ENCODE results near the gene ARFGAP2. TPM values are rescaled to one million over a fixed set of nuclear protein-coding genes. Genes with fewer than 3 reads are reported as not detected.

Gene ARFGAP2
- total RNA-seq, 1 donor from 2014 or later = 90.9 TPM

GRCh38 chr11:47154616-47155570, 21.8 kb downstream of the ARFGAP2 start:
- Histone ChIP-seq H3K4me3 (no peak overlapping the region), H3K4me1 (no peaks in the 10 kb centered on the region), H3K36me3 (peaks cover 19% of the 10 kb centered on the region), H3K27ac (no peak overlapping the region), H3K9me3 (no peaks in the 10 kb centered on the region), H3K27me3 (ENCODE audit: low read depth) (no peaks in the 10 kb centered on the region)
- DNase-seq (no peak), ATAC-seq (no peak)
- no peak for TF ChIP-seq CTCF (IDR thresholded peaks at IDR 0.05)
- intact Hi-C loops (cut with DNase I) = loop anchor here (5.0 kb wide), 1 partner anchor 268 kb away; no protein-coding TSS in a partner anchor

GRCh38 chr11:47152953-47153950, 23.4 kb downstream of the ARFGAP2 start:
- ATAC-seq (peak; percentile 84 to 87), DNase-seq (peak; percentile 72)
- H3K4me1 ChIP-seq = peaks cover 11% of the 10 kb centered on the region
- peak overlapping the region; percentile 37 for H3K27ac ChIP-seq
- intact Hi-C loops (cut with DNase I) = loop anchor here (5.0 kb wide), 1 partner anchor 266 kb away; no protein-coding TSS in a partner anchor
- peak; percentile 95 for TF ChIP-seq CTCF (IDR thresholded peaks at IDR 0.05)
- peaks cover 16% of the 10 kb centered on the region for H3K36me3 ChIP-seq
- H3K9me3 ChIP-seq = no peaks in the 10 kb centered on the region
- no peaks in the 10 kb centered on the region for H3K27me3 ChIP-seq (ENCODE audit: low read depth)
- H3K4me3 ChIP-seq = no peak overlapping the region

GRCh38 chr11:47152126-47152952, 24.3 kb downstream of the ARFGAP2 start:
- H3K4me1 ChIP-seq = peaks cover 11% of the 10 kb centered on the region
- intact Hi-C loops (cut with DNase I) = loop anchor here (5.0 kb wide), 1 partner anchor 265 kb away; no protein-coding TSS in a partner anchor

GRCh38 chr11:47149782-47150181, 26.9 kb downstream of the ARFGAP2 start:
- Histone ChIP-seq H3K36me3 (peaks cover 5% of the 10 kb centered on the region), H3K4me1 (peaks cover 11% of the 10 kb centered on the region), H3K9me3 (no peaks in the 10 kb centered on the region), H3K27me3 (ENCODE audit: low read depth) (no peaks in the 10 kb centered on the region), H3K27ac (no peak overlapping the region), H3K4me3 (no peak overlapping the region)
- intact Hi-C loops (cut with DNase I) = loop anchor here (5.0 kb wide), 1 partner anchor 262 kb away; no protein-coding TSS in a partner anchor
- no peak for ATAC-seq
- DNase-seq = no peak
- TF ChIP-seq CTCF (IDR thresholded peaks at IDR 0.05) = no peak

More at GRCh38 chr11:47152126-47152952, 24.3 kb downstream of the ARFGAP2 start:
- H3K9me3 ChIP-seq = no peaks in the 10 kb centered on the region
- no peaks in the 10 kb centered on the region for H3K27me3 ChIP-seq (ENCODE audit: low read depth)
- H3K4me3 ChIP-seq = no peak overlapping the region
- ATAC-seq (peak in 1 of 2 donors; percentile 23), DNase-seq (no peak)
- H3K27ac ChIP-seq = peak overlapping the region; percentile 37
- no peak for TF ChIP-seq CTCF (IDR thresholded peaks at IDR 0.05)
- H3K36me3 ChIP-seq = peaks cover 10% of the 10 kb centered on the region

Data from lower lobe of right lung (tissue), 2 donors.